ENCODE data around the gene TAC4. TPM values are rescaled to one million over a fixed set of nuclear protein-coding genes. Genes with fewer than 3 reads are reported as not detected.

Gene TAC4
- total and polyA plus RNA-seq, 2 donors (not counting 1 experiment from before 2014, with no cell fraction given): not detected

- H3K79me2 ChIP-seq (ENCODE audit: control insufficient read depth, insufficient read depth, low read length): no peaks in the 10 kb centered on the region
- H3K9me3 ChIP-seq (ENCODE audit: control extremely low read depth in 1 of 3, control insufficient read depth in 2 of 3, insufficient read depth in 1 of 3, low read length in 2 of 3): no peaks in the 10 kb centered on the region
- no peak overlapping the region for H3K4me2 ChIP-seq (replicated peaks; ENCODE audit: low read depth, low read length, poor library complexity, severe bottlenecking)
- peaks cover 36% of the 10 kb centered on the region for H3K27me3 Mint-ChIP-seq
- no peaks in the 10 kb centered on the region for H3K9me3 Mint-ChIP-seq (ENCODE audit: insufficient read depth)
- no peak overlapping the region for H3K27ac ChIP-seq (ENCODE audit: low read length in 2 of 2)
- ATAC-seq (ENCODE audit: low read depth) (no peak), DNase-seq (no peak)
- H3K4me3 Mint-ChIP-seq: no peak overlapping the region
- ChIA-PET CTCF (interaction anchor here (0.9 to 2.1 kb wide), 5 partner anchors 15 to 296 kb away, joined by 3 to 8 read pairs (median 4); no protein-coding TSS in a partner anchor), POLR2A (no interaction called here)
- no peak overlapping the region for H3K4me3 ChIP-seq (ENCODE audit: control extremely low read depth in 1 of 5, extremely low read depth in 1 of 5, insufficient read depth in 1 of 5, low read depth in 2 of 5, low read length in 4 of 5)
- no peaks in the 10 kb centered on the region for H4K20me1 ChIP-seq (ENCODE audit: control insufficient read depth, insufficient read depth, low read length, poor library complexity, severe bottlenecking)
- intact Hi-C loops (cut with micrococcal nuclease): loop anchor here (10.0 kb wide), 1 partner anchor 429 kb away; no protein-coding TSS in a partner anchor
- no peaks in the 10 kb centered on the region for H3K36me3 ChIP-seq (replicated peaks in 1 of 2; ENCODE audit: control extremely low read depth in 1 of 2, control insufficient read depth in 1 of 2, extremely low read depth in 1 of 2, insufficient read depth in 2 of 2, low read length in 1 of 2)
- H3K27me3 ChIP-seq (replicated peaks in 1 of 4; ENCODE audit: control extremely low read depth in 1 of 4, control insufficient read depth in 3 of 4, insufficient read depth in 4 of 4, low read length in 3 of 4): peaks cover 0 to 17% (median 4%) of the 10 kb centered on the region in 4 experiments
- no peak overlapping the region for H3K27ac Mint-ChIP-seq
- H3K9ac ChIP-seq (ENCODE audit: low read length): no peak overlapping the region
- TF ChIP-seq CTCF (IDR thresholded peaks at IDR 0.05) (no peak), EZH2 (IDR thresholded peaks at IDR 0.05; ENCODE audit: borderline replicate concordance, insufficient read depth, low read depth, low read length, poor library complexity, severe bottlenecking) (no peak)
- no peaks in the 10 kb centered on the region for H3K4me1 ChIP-seq (ENCODE audit: control insufficient read depth in 2 of 2, insufficient read depth in 2 of 2, low read length in 2 of 2)
- H3K4me1 Mint-ChIP-seq: peaks cover 2% of the 10 kb centered on the region
- WGBS (ENCODE audit: insufficient coverage): 71% methylated on average over 1 of the region's 1 CpG
- H2AFZ ChIP-seq (ENCODE audit: insufficient read depth, low read depth, low read length, poor library complexity, severe bottlenecking): no peak overlapping the region
These were observed 18.1 kb upstream of the TAC4 start for GRCh38 chr17:49866019-49866380.

- TF ChIP-seq EZH2 (IDR thresholded peaks at IDR 0.05; ENCODE audit: borderline replicate concordance, insufficient read depth, low read depth, low read length, poor library complexity, severe bottlenecking) (no peak), CTCF (IDR thresholded peaks at IDR 0.05) (no peak)
- intact Hi-C loops (cut with micrococcal nuclease): loop anchor here (10.0 kb wide), 1 partner anchor 432 kb away; no protein-coding TSS in a partner anchor
- Histone ChIP-seq H2AFZ (ENCODE audit: insufficient read depth, low read depth, low read length, poor library complexity, severe bottlenecking) (no peak overlapping the region), H4K20me1 (ENCODE audit: control insufficient read depth, insufficient read depth, low read length, poor library complexity, severe bottlenecking) (no peaks in the 10 kb centered on the region), H3K9ac (ENCODE audit: low read length) (no peak overlapping the region), H3K79me2 (ENCODE audit: control insufficient read depth, insufficient read depth, low read length) (no peaks in the 10 kb centered on the region), H3K27ac (ENCODE audit: low read length in 2 of 2) (no peak overlapping the region), H3K4me3 (ENCODE audit: control extremely low read depth in 1 of 5, extremely low read depth in 1 of 5, insufficient read depth in 1 of 5, low read depth in 2 of 5, low read length in 4 of 5) (no peak overlapping the region), H3K4me1 (ENCODE audit: control insufficient read depth in 2 of 2, insufficient read depth in 2 of 2, low read length in 2 of 2) (no peaks in the 10 kb centered on the region), H3K36me3 (replicated peaks in 1 of 2; ENCODE audit: control extremely low read depth in 1 of 2, control insufficient read depth in 1 of 2, extremely low read depth in 1 of 2, insufficient read depth in 2 of 2, low read length in 1 of 2) (no peaks in the 10 kb centered on the region), H3K4me2 (replicated peaks; ENCODE audit: low read depth, low read length, poor library complexity, severe bottlenecking) (no peak overlapping the region), H3K9me3 (ENCODE audit: control extremely low read depth in 1 of 3, control insufficient read depth in 2 of 3, insufficient read depth in 1 of 3, low read length in 2 of 3) (peaks cover 0 to 2% (median 0%) of the 10 kb centered on the region in 3 donors), H3K27me3 (replicated peaks in 1 of 4; ENCODE audit: control extremely low read depth in 1 of 4, control insufficient read depth in 3 of 4, insufficient read depth in 4 of 4, low read length in 3 of 4) (peaks cover 0 to 31% (median 3%) of the 10 kb centered on the region in 4 experiments)
- H3K9me3 Mint-ChIP-seq (ENCODE audit: insufficient read depth): no peaks in the 10 kb centered on the region
- peaks cover 3% of the 10 kb centered on the region for H3K4me1 Mint-ChIP-seq
- ATAC-seq (ENCODE audit: low read depth): no peak
- H3K27ac Mint-ChIP-seq: no peak overlapping the region
- WGBS (ENCODE audit: insufficient coverage): 53% methylated on average over 14 of the region's 17 CpGs
- H3K4me3 Mint-ChIP-seq: no peak overlapping the region
- DNase-seq: no peak
- H3K27me3 Mint-ChIP-seq: peaks cover 39% of the 10 kb centered on the region
- ChIA-PET POLR2A (interaction anchor here (0.7 kb wide), 1 partner anchor 12 kb away, joined by 8 read pairs; no protein-coding TSS in a partner anchor), CTCF (interaction anchor here (1.6 to 8.3 kb wide), 2 partner anchors 114 to 134 kb away, joined by 3 to 186 read pairs; partner anchors contain the start of gene DLX3)
These were observed 15.0 kb upstream of the TAC4 start for GRCh38 chr17:49862781-49863331.

Data from B cell (primary cell).